ENCODE data around the gene OR1G1.
"Not testable (repeated sequence)": the region's sequence is repeated elsewhere in the genome, so short reads cannot be mapped to it uniquely, and the experiment has no call there.

OR1G1 gene

DNA sequence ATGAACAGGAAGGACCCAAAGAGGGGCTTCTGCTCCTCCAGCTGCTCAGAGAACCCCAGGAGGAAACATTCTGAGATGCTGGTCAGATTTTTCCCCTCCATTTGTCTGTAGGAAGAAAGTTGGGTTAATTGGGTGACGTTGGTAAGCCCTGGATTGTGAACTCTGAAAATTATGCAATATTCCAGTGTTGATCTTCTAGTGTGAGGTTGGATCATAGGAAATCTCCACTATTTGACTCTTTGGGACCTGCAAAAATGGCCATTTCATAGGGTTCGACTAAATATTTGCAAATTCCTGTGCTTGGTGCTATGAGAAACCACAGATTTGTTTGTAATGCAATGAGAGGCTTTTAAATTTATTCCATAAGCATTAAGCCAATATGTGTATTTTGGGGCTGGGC lies at the start of gene OR1G1:
Gene OR1G1 (minus strand): TSS at position 101 of the 400 bp plus-strand sequence. CDS start 0 bp downstream, at position 101.
- Mint-ChIP-seq H3K4me3 (no peak within 1 kb of the TSS), H3K27me3 (peaks cover 16% of the 10 kb centered on the region), H3K36me3 (no peaks in the 10 kb centered on the region), H3K27ac (no peak within 1 kb of the TSS), H3K9me3 (no peaks in the 10 kb centered on the region), H3K4me1 (no peaks in the 10 kb centered on the region)

DNA sequence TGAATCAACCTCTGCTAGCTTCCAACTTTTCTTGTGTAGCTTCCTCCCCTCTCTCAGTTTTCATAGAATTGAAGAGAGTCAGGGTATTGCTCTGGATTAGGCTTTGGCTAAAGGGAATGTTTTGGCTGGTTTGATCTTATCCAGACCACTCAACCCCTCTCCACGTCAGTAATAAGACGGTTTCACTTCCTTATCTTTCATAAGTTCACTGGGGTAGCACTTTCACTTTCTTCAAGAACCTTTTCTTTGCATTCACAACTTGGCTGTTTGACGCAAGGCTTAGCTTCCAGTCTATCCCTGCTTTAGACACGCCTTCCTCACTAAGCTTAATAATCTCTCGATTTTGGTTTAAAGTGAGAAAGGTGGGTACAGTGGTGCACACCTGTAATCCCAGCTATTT lies 40.2 kb upstream of the OR1G1 start:
- Mint-ChIP-seq H3K9me3 (no peaks in the 10 kb centered on the region), H3K4me1 (no peaks in the 10 kb centered on the region), H3K4me3 (no peak overlapping the region), H3K27ac (no peak overlapping the region), H3K36me3 (peaks cover 2% of the 10 kb centered on the region), H3K27me3 (peaks cover 11% of the 10 kb centered on the region)

DNA sequence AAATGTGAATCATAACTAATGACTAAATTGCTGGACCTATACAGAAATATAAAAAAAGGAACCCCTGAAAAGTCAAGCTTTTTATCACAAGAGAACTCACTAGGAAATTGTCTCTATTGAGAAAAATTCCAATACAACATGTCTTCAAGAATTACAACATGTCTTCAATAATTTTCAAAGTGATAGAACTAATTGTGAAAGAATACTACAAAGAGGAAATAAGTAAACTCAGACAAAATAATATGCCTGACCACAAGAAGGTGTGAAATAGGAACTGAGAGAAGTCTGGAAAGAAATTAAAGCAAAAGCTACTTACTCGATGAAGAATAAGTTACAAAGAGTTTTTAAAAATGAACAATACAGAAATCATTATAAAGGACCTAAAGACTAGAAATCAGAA lies 29.9 kb upstream of the OR1G1 start:
- Mint-ChIP-seq H3K4me3 (no peak overlapping the region), H3K27me3 (peaks cover 20% of the 10 kb centered on the region), H3K36me3 (no peaks in the 10 kb centered on the region), H3K27ac (no peak overlapping the region), H3K9me3 (peaks cover 8% of the 10 kb centered on the region), H3K4me1 (no peaks in the 10 kb centered on the region)

DNA sequence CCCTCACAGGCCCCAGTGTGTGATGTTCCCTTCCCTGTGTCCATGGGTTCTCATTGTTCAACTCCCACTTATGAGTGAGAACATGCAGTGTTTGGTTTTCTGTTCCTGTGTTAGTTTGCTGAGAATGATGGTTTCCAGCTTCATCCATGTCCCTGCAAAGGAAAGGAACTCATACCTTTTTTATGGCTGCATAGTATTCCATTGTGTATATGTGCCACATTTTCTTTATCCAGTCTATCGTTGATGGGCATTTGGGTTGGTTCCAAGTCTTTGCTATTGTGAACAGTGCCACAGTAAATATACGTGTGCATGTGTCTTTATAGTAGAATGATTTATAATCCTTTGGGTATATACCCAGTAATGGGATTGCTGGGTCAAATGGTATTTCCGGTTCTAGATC lies 10.1 kb upstream of the OR1G1 start:
- peaks cover 12% of the 10 kb centered on the region for H3K9me3 Mint-ChIP-seq
- H3K4me1 Mint-ChIP-seq, H3K27ac Mint-ChIP-seq, H3K4me3 Mint-ChIP-seq, H3K36me3 Mint-ChIP-seq: not testable (repeated sequence)
- H3K27me3 Mint-ChIP-seq = peaks cover 14% of the 10 kb centered on the region

DNA sequence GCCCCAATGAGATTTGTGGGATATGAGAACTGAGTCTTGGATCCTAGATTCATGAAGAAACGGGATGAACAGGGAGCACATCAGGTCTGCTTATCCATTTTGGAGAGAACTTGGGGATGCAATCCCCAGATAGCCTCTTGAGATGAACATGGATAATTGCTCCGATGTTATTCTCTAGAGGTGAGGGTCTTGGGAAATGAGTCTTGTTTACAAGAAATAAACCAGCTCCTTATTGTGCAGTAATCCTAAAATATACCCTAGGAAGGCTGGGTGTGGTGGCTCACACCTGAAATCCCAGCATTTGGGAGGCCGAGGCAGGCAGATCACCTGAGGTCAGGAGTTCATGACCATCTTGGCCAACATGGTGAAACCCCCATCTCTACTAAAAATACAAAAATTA lies 23.0 kb downstream of the OR1G1 start, which contains the start of gene OR1D2:
Gene OR1D2 (minus strand): TSS at position 101 of the 400 bp plus-strand sequence. CDS start 11,426 bp downstream, outside the sequence.
- peaks cover 15% of the 10 kb centered on the region for H3K27me3 Mint-ChIP-seq
- H3K4me3 Mint-ChIP-seq = no peak within 1 kb of the TSS
- H3K9me3 Mint-ChIP-seq = peaks cover 19% of the 10 kb centered on the region
- H3K27ac Mint-ChIP-seq = no peak within 1 kb of the TSS
- H3K36me3 Mint-ChIP-seq = peaks cover 4% of the 10 kb centered on the region
- H3K4me1 Mint-ChIP-seq = no peaks in the 10 kb centered on the region
